HG03095 (cell line): ENCODE data around the gene PDE4D.
"Not testable (repeated sequence)": the region's sequence is repeated elsewhere in the genome, so short reads cannot be mapped to it uniquely, and the experiment has no call there.

Source experiments
- ATAC-seq: cut with Tn5 transposase; IDR thresholded peaks from one replicate; pipeline ENCODE4 v1.9.1; 2021; ENCODE audit warnings: moderate library complexity; ENCODE audit not compliant: unreplicated experiment

Gene PDE4D

DNA sequence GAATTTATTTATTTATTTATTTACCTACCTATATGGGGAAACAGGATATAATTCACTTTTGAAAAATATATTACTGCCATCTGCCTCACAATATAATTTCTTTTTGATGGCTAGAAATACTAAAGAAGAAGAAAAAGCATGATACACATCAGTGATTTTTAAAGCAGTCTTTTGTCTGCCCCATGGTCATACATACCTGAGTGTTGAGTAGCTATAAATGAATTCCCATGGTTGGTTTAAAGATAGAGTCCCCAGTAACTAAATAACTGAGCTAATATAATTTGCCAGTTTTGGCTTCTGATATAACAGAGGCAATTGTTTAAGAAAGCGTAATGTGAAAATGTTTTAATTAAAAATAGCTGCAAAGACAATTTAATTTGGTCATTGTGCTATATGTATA is 447.8 kb downstream of the PDE4D start:
- no peak for ATAC-seq

- ATAC-seq: no peak
Observed at GRCh38 chr5:59439303-59439702, 454.2 kb downstream of the PDE4D start.

DNA sequence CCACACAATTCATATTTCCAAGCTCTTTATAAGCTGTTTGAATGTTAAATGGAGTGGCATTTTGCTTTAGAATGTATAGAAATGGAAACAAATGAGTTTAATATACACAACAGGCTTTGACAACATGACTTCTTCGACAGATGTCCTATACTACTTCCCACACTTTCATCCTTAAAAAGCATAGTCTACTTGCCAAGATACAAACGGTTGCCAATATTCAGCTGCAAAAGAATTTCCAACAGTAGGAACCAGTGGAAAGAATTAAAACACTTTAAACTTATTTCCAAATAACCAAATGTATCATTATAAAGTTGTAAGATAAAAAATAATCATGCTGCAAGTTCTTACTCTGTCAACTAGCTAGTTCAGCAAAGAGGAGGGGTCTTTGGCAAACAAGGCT is 456.4 kb downstream of the PDE4D start:
- ATAC-seq: no peak

GRCh38 chr5:59436364-59437148 is 457.0 kb downstream of the PDE4D start:
- no peak for ATAC-seq

- ATAC-seq: no peak
Observed at GRCh38 chr5:59433174-59433573, 460.4 kb downstream of the PDE4D start.

DNA sequence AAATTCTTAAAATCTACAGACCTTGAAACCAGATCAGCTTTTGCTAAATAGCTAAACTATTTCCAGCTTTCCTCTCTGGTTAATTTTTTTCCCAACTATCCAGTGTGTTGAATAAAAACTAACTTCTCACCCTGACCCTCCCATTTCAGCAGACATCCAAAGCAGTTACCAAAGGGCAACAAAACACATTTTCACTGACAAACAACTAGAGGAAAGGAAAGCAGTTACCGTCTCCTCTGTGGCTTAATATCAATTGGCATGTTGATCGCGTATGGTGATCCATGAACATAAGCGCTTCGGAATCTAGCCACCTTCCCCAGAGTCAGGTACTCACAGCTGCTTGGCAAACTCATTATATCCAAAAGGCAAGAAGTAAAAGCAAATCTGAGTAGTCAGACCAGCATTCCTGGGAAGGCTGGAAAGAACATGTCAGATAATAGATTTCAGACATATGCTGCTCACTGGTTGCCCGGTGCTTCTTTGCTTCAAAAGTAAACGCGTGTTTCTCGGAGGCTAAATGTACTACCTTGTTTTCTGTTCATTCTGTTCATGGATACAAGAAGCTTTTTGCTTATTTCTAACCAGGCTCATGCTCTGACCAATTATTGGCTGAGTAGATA is 463.4 kb downstream of the PDE4D start:
- ATAC-seq: no peak

DNA sequence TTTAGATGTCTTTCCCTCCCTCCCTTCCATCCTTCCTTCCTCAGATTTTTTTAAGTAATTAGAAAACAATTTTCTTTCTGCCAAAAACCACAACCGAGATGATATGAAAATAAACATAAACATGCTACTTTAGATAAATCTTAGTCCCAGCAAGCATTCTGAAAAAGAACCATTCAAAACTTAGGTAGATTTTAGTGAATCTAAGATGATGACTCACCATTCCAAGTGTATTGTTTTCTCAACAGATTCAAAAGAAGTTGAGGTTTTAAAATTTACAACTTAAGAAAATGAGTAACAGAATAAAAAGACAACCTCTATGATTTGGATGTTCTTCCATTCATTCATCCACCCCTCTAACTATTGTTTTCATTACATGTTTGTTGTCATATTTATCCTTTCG is 465.1 kb downstream of the PDE4D start:
- no peak for ATAC-seq

- no peak for ATAC-seq
Observed at GRCh38 chr5:59424515-59424914, 469.0 kb downstream of the PDE4D start.

DNA sequence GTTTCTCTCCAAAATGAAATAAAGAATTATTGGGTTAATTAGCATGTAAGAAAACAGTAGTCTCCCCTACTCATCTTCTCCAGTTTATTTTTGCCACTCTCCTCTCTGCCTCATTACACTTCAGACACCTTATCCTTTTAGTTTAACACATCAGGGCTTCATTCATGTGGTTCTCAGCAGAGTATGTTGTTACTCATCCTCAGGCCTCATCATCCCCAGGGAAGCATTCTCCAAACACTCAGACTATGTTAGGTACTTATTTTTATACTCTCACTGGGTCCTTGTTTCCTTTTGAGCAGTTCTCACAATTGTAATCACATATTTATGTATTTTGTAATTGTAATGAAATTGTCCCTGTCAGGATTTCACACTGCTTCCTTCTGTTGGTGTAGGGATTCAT is 470.5 kb downstream of the PDE4D start:
- ATAC-seq: no peak

DNA sequence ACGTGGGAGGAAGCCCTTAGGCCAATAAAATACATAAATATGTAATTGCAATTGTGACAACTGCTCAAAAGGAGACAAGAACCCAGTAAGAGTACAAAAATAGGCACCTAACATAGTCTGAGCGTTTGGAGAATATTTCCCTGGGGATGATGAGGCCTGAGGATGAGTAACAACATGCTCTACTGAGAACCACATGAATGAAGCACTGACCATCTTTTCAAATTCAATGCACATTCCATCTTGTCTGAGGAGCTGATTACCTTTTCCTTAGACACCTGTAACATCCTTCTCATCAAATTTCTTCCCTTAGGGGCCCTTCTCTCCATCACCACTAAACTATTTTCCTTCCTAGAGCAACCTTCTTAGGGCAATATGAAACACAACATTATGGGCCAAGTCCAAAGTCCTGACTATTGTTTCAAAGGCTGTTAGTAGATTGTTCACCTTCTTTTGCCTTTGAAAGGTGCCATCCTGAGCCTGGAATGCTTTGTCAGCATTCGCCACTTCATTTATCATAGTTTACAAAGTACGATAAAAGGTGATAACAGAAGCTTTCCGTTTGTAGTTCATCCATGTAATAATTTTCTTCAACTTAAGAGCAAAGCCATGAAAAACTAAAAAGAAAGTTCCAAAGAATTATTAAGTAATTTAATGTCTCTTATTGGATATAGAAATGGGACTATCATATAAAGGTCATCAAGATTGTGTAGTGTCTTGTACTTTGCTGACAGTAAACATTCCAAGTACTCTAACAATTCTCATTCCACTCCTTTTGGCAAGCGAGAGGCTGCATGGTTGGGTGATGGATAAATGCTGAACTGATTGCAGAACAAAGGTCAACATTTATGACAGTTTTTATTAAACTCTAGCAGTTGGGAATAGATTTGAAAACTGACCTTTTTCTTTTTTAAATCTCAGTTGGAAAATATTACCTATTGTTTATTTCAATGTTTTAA is 471.3 kb downstream of the PDE4D start:
- ATAC-seq: no peak

GRCh38 chr5:59420596-59420995 is 472.9 kb downstream of the PDE4D start:
- ATAC-seq: no peak

DNA sequence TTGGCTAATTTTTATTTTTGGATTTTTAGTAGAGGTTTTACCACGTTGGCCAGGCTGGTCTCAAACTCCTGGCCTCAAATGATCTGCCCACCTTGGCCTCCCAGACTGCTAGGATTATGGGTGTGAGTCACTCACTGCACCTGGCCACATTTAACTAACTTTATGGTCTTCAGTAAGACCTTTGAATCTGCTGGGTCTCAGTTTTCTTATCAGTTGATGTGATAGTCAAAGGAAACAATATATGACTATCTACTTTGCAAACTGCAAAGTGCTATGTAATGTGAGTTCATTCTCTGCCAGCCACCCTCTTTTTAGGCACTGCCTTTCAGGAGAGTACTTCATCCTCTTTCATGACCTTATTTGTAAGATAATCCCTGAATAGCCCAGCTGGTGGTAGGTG is 474.7 kb downstream of the PDE4D start:
- no peak for ATAC-seq

GRCh38 chr5:59416451-59416850 is 477.1 kb downstream of the PDE4D start:
- no peak for ATAC-seq

- ATAC-seq: no peak
Observed at GRCh38 chr5:59416026-59416425, 477.5 kb downstream of the PDE4D start.

GRCh38 chr5:59412428-59412827 is 481.1 kb downstream of the PDE4D start:
- ATAC-seq: no peak

- not testable (repeated sequence) for ATAC-seq
Observed at GRCh38 chr5:59408997-59409396, 484.5 kb downstream of the PDE4D start.

GRCh38 chr5:59407967-59408366 is 485.6 kb downstream of the PDE4D start:
- ATAC-seq: no peak

DNA sequence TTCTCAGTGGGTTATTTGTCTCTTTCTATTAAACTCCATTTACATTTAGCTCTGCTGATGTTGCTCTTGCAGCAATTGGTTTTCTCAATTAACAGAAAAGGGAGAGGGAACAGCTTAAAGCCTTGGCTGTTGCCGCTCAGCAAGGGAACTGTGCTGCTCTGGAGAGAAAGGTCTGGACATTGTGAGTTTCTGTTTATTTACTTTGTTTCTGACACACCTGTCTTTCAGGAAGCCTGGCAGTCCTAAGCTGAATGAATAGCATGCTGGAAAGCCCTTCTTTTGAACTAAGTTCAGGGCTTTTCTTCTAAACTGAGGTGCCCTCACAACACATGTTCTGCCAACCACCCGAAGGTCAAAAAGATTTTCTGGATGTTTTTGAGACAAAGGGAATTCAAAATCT is 491.9 kb downstream of the PDE4D start:
- no peak for ATAC-seq

DNA sequence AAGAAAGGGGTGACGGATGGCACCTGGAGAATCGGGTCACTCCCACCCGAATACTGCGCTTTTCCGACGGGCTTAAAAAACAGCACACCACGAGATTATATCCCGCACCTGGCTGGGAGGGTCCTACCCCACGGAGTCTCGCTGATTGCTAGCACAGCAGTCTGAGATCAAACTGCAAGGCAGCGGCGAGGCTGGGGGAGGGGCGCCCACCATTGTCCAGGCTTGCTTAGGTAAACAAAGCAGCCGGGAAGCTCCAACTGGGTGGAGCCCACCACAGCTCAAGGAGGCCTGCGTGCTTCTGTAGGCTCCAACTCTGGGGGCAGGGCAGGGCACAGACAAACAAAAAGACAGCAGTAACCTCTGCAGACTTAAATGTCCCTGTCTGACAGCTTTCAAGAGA is 498.6 kb downstream of the PDE4D start:
- not testable (repeated sequence) for ATAC-seq

DNA sequence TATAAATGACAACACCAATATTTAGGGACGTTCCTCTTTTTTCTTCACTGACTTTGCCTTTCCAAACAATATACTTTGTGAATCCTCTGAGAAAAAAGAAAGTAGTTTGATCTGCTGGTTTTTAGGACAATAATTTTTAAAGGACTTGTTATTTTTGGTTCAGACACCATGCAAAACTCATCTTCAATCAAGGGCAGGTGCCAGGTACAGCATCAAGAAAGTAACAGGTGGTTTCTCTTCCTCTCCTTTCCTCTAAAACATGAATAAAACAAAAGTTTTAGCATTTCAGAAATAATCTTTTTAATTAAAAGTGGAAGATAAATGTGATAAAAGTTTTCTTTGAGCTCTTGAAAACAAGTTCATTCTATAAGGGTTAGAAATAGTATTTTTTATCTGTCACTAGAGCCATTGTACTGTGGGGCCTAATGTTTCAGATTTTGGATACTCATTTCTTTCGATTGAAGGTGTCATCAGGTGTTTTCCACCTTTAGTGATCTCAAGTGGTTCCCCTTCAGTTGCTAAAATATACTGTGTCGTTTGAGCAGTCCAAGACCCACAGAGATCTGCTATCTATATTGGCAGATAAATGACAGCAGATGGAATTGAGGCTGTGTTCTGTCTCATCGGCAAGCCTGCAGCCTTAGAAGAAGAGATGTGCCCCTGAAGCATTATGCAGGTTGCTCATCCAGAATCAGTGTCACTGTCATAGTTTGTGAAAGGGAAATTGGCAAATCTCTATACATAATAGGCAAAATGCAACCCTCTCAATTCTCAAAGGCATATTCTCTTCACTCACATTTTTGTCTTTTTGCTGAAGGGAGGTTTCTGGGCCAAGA is 499.7 kb downstream of the PDE4D start:
- ATAC-seq: no peak

GRCh38 chr5:59391576-59391975 is 501.9 kb downstream of the PDE4D start:
- no peak for ATAC-seq
